ENCODE data around the gene KCNIP1. TPM values are rescaled to one million over a fixed set of nuclear protein-coding genes. Genes with fewer than 3 reads are reported as not detected.

Gene KCNIP1
- total and polyA plus RNA-seq, 2 of the 13 experiments (the other 11 are each of a cell fraction or from before 2014, with no cell fraction given): not detected

GRCh38 chr5:170782438-170782837, 278.6 kb downstream of the KCNIP1 start (continued):
- TF ChIP-seq CENPT (CRISPR knock-in tag; IDR thresholded peaks at IDR 0.05; ENCODE audit: low read depth): no peak

GRCh38 chr5:170783498-170784247, 279.9 kb downstream of the KCNIP1 start, which contains the start of gene GABRP:
Gene GABRP (plus strand): TSS chr5:170783725. CDS start chr5:170788616, 4,891 bp downstream.
- H3K9ac ChIP-seq (ENCODE audit: insufficient read depth, low read depth, low read length): no peak within 1 kb of the TSS

More at GRCh38 chr5:170783498-170784247, 279.9 kb downstream of the KCNIP1 start, which contains the start of gene GABRP:
- WGBS (ENCODE audit: low lambda C conversion rate): 65% methylated on average over 6 of the region's 14 CpGs
- in situ Hi-C loops (cut with HindIII; ENCODE audit: extremely low pct_ligation_motif_present, low pct_unique_long_range_greater_than_20kb) (no loop called here), intact Hi-C loops (cut with micrococcal nuclease; ENCODE audit: unreplicated experiment) (no loop called here)
- H3K79me2 ChIP-seq (ENCODE audit: insufficient read depth, low read length): no peaks in the 10 kb centered on the region
- no peak within 1 kb of the TSS for H3K27ac ChIP-seq (ENCODE audit: extremely low read length, insufficient read depth, low read length)
- peaks cover 0 to 1% of the 10 kb centered on the region in 2 experiments; a peak in 2 of 5 replicates for H3K27me3 ChIP-seq (ENCODE audit: control insufficient read depth in 1 of 2, insufficient read depth in 2 of 2, low read length in 2 of 2)
- no peak for TF ChIP-seq MIER3 (CRISPR knock-in tag; IDR thresholded peaks at IDR 0.05; ENCODE audit: borderline replicate concordance)
- no peak for TF ChIP-seq SATB2 (CRISPR knock-in tag; IDR thresholded peaks at IDR 0.05)
- no peak for TF ChIP-seq ZNF333 (CRISPR knock-in tag; IDR thresholded peaks at IDR 0.05; ENCODE audit: borderline replicate concordance)
- TF ChIP-seq HNF4A (CRISPR knock-in tag; IDR thresholded peaks at IDR 0.05): no peak
- TF ChIP-seq SNAPC2 (CRISPR knock-in tag; IDR thresholded peaks at IDR 0.05): no peak
- no peak for TF ChIP-seq THAP7 (CRISPR knock-in tag; IDR thresholded peaks at IDR 0.05)
- no peak for TF ChIP-seq ZNF292 (CRISPR knock-in tag; IDR thresholded peaks at IDR 0.05; ENCODE audit: borderline replicate concordance, low read depth)
- no peak for TF ChIP-seq POLR2A (IDR thresholded peaks at IDR 0.05; ENCODE audit: insufficient read depth in 1 of 2, low read depth in 2 of 2, low read length in 2 of 2)
- TF ChIP-seq ZIK1 (CRISPR knock-in tag; IDR thresholded peaks at IDR 0.05; ENCODE audit: borderline replicate concordance, low read depth): no peak
- TF ChIP-seq IKZF4 (CRISPR knock-in tag; IDR thresholded peaks at IDR 0.05; ENCODE audit: borderline replicate concordance, low read depth, not compliant biosample characterization): no peak
- no peak for TF ChIP-seq HOXD1 (CRISPR knock-in tag; IDR thresholded peaks at IDR 0.05)
- TF ChIP-seq ZNF609 (CRISPR knock-in tag; IDR thresholded peaks at IDR 0.05; ENCODE audit: borderline replicate concordance): no peak
- TF ChIP-seq ZNF781 (CRISPR knock-in tag; IDR thresholded peaks at IDR 0.05; ENCODE audit: borderline replicate concordance, not compliant biosample characterization): no peak
- H3K4me1 ChIP-seq (ENCODE audit: insufficient read depth, low read length): no peaks in the 10 kb centered on the region
- no peak within 1 kb of the TSS for H2AFZ ChIP-seq (ENCODE audit: low read length)
- BruUV-seq (replicated peaks): no TSS peak
- no peak within 1 kb of the TSS for H3K4me2 ChIP-seq (ENCODE audit: low read depth, low read length)
- DNase-seq (ENCODE audit: low spot score): no peak
- H3K36me3 ChIP-seq (replicated peaks in 1 of 2; ENCODE audit: control insufficient read depth in 1 of 2, insufficient read depth in 2 of 2, low read length in 2 of 2): no peaks in the 10 kb centered on the region
- no peak for ATAC-seq
- ChIA-PET CTCF (ENCODE audit: low intra/inter-chr PET ratio, low total read pairs) (no interaction called here), POLR2A (no interaction called here)
- H3K4me3 ChIP-seq (replicated peaks in 1 of 3; ENCODE audit: insufficient read depth in 1 of 3, low read depth in 2 of 3, low read length in 3 of 3): no peak within 1 kb of the TSS
- no peaks in the 10 kb centered on the region for H4K20me1 ChIP-seq (ENCODE audit: insufficient read depth, low read length)
- H3K9me3 ChIP-seq (ENCODE audit: low read length): no peaks in the 10 kb centered on the region
- no peak for FAIRE-seq

All from HepG2 (cell line).